Tibial nerve (tissue), 4 donors: ENCODE measurements around the gene MGP.

ENCODE experiments used
- CTCF ChIP-seq, 5 experiments: fragments of 200-600 bp in 3 of 5; fragments of 450-650 bp in 2 of 5; sonication (generic) in 3 of 5; IDR thresholded peaks; one replicate each; pipeline ENCODE4 v1.5.1; 2016 to 2019; ENCODE audit warnings: antibody characterized with exemption in 5 of 5, mild to moderate bottlenecking in 3 of 5, moderate library complexity in 2 of 5
- EP300 ChIP-seq, 2 donors: sonication (generic); formaldehyde crosslinking; IDR thresholded peaks; one replicate each; pipeline ENCODE4 v1.6.1; 2017; ENCODE audit warnings: antibody characterized with exemption in 2 of 2, mild to moderate bottlenecking in 1 of 2
- POLR2A ChIP-seq, 2 donors: fragments of 450-650 bp; IDR thresholded peaks; one replicate each; pipeline ENCODE4 v1.6.1; 2017; ENCODE audit warnings: antibody characterized with exemption in 2 of 2, mild to moderate bottlenecking in 2 of 2, moderate library complexity in 2 of 2

DNA sequence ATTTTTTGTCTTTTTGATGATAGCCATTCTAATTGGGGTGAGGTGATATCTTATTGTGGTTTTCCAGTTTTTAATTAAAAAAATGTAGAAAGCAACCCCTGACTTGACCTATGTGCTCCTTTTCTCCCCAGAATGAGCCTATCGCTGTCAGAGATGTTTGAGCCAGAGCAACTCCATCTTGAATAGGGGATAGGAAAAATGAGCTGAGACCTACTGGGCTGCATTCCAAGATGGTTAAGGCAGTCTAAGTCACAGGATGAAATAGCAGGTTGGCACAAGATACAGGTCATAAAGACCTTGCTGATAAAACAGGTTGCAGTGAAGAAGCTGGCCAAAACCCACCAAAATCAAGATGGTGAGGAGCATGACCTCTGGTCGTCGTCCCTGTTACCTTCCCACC, 38.9 kb upstream of the MGP start:
- TF ChIP-seq CTCF (IDR thresholded peaks at IDR 0.05) (no peak), POLR2A (IDR thresholded peaks at IDR 0.05) (no peak), EP300 (IDR thresholded peaks at IDR 0.05) (no peak)
